Activated CD8-positive, alpha-beta T cell treated with anti-CD3 and anti-CD28 coated beads for 36 hours (primary cell): ENCODE results near the gene CLTCL1. TPM values are rescaled to one million over a fixed set of nuclear protein-coding genes. Genes with fewer than 3 reads are reported as not detected.

ENCODE experiments used
- ATAC-seq: fragments of 200-7000 bp; cut with Tn5 transposase; one replicate; pipeline ENCODE4 v1.10.0; 2021; ENCODE audit warnings: mild to moderate bottlenecking, moderate library complexity
- CTCF ChIA-PET: fragments of 350-600 bp; sonication (Branson Sonifier 250); formaldehyde crosslinking; loops from one replicate; lab custom pipeline; 2021; ENCODE audit warnings: antibody characterized with exemption; lab: Charles Lee
- POLR2A ChIA-PET: fragments of 350-600 bp; sonication (Branson Sonifier 250); formaldehyde crosslinking; loops from one replicate; lab custom pipeline; 2021; ENCODE audit warnings: antibody characterized with exemption; lab: Charles Lee
- DNase-seq: peaks from one replicate; pipeline ENCODE4 v3.0.0-alpha.2; 2020
- H3K27ac Mint-ChIP-seq: one replicate; pipeline ENCODE4 v1.8.0; 2021; ENCODE audit warnings: mild to moderate bottlenecking, mixed read lengths
- H3K27me3 Mint-ChIP-seq: one replicate; pipeline ENCODE4 v1.8.0; 2021; ENCODE audit warnings: mixed read lengths
- H3K36me3 Mint-ChIP-seq: one replicate; pipeline ENCODE4 v1.8.0; 2021; ENCODE audit warnings: low read depth, mixed read lengths
- H3K4me1 Mint-ChIP-seq: one replicate; pipeline ENCODE4 v1.8.0; 2021; ENCODE audit warnings: low read depth, mixed read lengths
- H3K4me3 Mint-ChIP-seq: one replicate; pipeline ENCODE4 v1.8.0; 2021; ENCODE audit warnings: mild to moderate bottlenecking, moderate library complexity, mixed read lengths
- H3K9me3 Mint-ChIP-seq: one replicate; pipeline ENCODE4 v1.8.0; 2021; ENCODE audit warnings: mixed read lengths
- intact Hi-C: fragments of 100-400 bp; cut with micrococcal nuclease; formaldehyde crosslinking; loops from one replicate; pipeline ENCODE4 v1.10.0; 2022
- total RNA-seq, 2 experiments: library from RNA; stranded (reverse); gene quantifications; one replicate each; pipeline ENCODE4 v1.2.3, GENCODE V29; 2021
- TF ChIP-seq, protein P1 (sequence below): fragments of 200-600 bp; IDR thresholded peaks from one replicate; pipeline ENCODE4 v1.8.0; 2022; ENCODE audit warnings: antibody characterized with exemption, mild to moderate bottlenecking

The CLTCL1 gene
- total RNA-seq, result under 1 TPM; 0.45 to 0.65 TPM

GRCh38 chr22:19291580-19292457, at the start of gene CLTCL1:
Gene CLTCL1, minus strand, starts transcription at chr22:19291719. Its CDS starts 78 bp downstream, at chr22:19291641.
- H3K9me3 Mint-ChIP-seq, result no peaks in the 10 kb centered on the region
- peak within 1 kb of the TSS; percentile 87 for H3K4me3 Mint-ChIP-seq
- peak within 1 kb of the TSS; percentile 74 for H3K27ac Mint-ChIP-seq
- DNase-seq (peak; percentile 62), ATAC-seq (peak; percentile 87)
- ChIA-PET POLR2A (interaction anchor here (0.6 to 0.8 kb wide), 2 partner anchors 118 to 173 kb away, joined by 3 read pairs; no protein-coding TSS in a partner anchor), CTCF (interaction anchor here (2.5 kb wide), 1 partner anchor 112 kb away, joined by 7 read pairs; no protein-coding TSS in a partner anchor)
- H3K4me1 Mint-ChIP-seq, result peaks cover 23% of the 10 kb centered on the region
- peaks cover 30% of the 10 kb centered on the region for H3K27me3 Mint-ChIP-seq
- H3K36me3 Mint-ChIP-seq, result no peaks in the 10 kb centered on the region
- TF ChIP-seq, protein P1, sequence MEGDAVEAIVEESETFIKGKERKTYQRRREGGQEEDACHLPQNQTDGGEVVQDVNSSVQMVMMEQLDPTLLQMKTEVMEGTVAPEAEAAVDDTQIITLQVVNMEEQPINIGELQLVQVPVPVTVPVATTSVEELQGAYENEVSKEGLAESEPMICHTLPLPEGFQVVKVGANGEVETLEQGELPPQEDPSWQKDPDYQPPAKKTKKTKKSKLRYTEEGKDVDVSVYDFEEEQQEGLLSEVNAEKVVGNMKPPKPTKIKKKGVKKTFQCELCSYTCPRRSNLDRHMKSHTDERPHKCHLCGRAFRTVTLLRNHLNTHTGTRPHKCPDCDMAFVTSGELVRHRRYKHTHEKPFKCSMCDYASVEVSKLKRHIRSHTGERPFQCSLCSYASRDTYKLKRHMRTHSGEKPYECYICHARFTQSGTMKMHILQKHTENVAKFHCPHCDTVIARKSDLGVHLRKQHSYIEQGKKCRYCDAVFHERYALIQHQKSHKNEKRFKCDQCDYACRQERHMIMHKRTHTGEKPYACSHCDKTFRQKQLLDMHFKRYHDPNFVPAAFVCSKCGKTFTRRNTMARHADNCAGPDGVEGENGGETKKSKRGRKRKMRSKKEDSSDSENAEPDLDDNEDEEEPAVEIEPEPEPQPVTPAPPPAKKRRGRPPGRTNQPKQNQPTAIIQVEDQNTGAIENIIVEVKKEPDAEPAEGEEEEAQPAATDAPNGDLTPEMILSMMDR, result no peak
- intact Hi-C loops, result no loop called here

GRCh38 chr22:19337137-19337536, 45.6 kb upstream of the CLTCL1 start:
- Mint-ChIP-seq H3K4me1 (no peaks in the 10 kb centered on the region), H3K27ac (no peak overlapping the region), H3K27me3 (no peaks in the 10 kb centered on the region), H3K4me3 (no peak overlapping the region), H3K36me3 (peaks cover 92% of the 10 kb centered on the region), H3K9me3 (peaks cover 40% of the 10 kb centered on the region)
- DNase-seq (no peak), ATAC-seq (no peak)
- CTCF ChIA-PET, result interaction anchor here (0.7 kb wide), 1 partner anchor 86 kb away, joined by 3 read pairs; no protein-coding TSS in a partner anchor
- TF ChIP-seq, protein P1, result no peak
- intact Hi-C loops, result no loop called here
- POLR2A ChIA-PET, result interaction anchor here (1.1 kb wide), 1 partner anchor 11 kb away, joined by 3 read pairs; no protein-coding TSS in a partner anchor

- no peak for DNase-seq
- ATAC-seq, result no peak
- Mint-ChIP-seq H3K4me3 (no peak overlapping the region), H3K4me1 (no peaks in the 10 kb centered on the region), H3K27ac (no peak overlapping the region), H3K9me3 (peaks cover 38% of the 10 kb centered on the region), H3K27me3 (no peaks in the 10 kb centered on the region), H3K36me3 (peaks cover 93% of the 10 kb centered on the region)
- intact Hi-C loops, result no loop called here
- CTCF ChIA-PET, result interaction anchor here (0.7 kb wide), 1 partner anchor 86 kb away, joined by 3 read pairs; no protein-coding TSS in a partner anchor
- TF ChIP-seq, protein P1, result no peak
- POLR2A ChIA-PET, result interaction anchor here (1.1 kb wide), 1 partner anchor 12 kb away, joined by 3 read pairs; no protein-coding TSS in a partner anchor
These were observed 44.9 kb upstream of the CLTCL1 start for GRCh38 chr22:19336133-19337075.

- Mint-ChIP-seq H3K4me1 (no peaks in the 10 kb centered on the region), H3K9me3 (peaks cover 18% of the 10 kb centered on the region), H3K36me3 (peaks cover 78% of the 10 kb centered on the region), H3K27ac (no peak overlapping the region), H3K4me3 (no peak overlapping the region), H3K27me3 (no peaks in the 10 kb centered on the region)
- TF ChIP-seq, protein P1, result no peak
- ATAC-seq (no peak), DNase-seq (no peak)
- ChIA-PET CTCF (no interaction called here), POLR2A (no interaction called here)
- intact Hi-C loops, result no loop called here
These were observed 40.5 kb upstream of the CLTCL1 start for GRCh38 chr22:19331975-19332374.
